Endothelial cell of umbilical vein (primary cell): Measurements from ENCODE around the gene SLC7A11. TPM values are rescaled to one million over a fixed set of nuclear protein-coding genes. Genes with fewer than 3 reads are reported as not detected.

Experiments
- BruUV-seq: library from RNA; stranded (reverse); fragments of 400-500 nt; replicated peaks from 2 replicates; lab custom pipeline; 2021; lab: Mats Ljungman, UMichigan
- CTCF ChIA-PET: fragments of 300-600, 350-600 bp; sonication (Branson Sonifier 250); formaldehyde crosslinking; loops from one replicate; lab custom pipeline; 2021; ENCODE audit warnings: antibody characterized with exemption, inconsistent platforms; lab: Charles Lee
- POLR2A ChIA-PET: fragments of 300-600, 350-600 bp; sonication (Branson Sonifier 250); formaldehyde crosslinking; loops from one replicate; lab custom pipeline; 2021; ENCODE audit warnings: antibody characterized with exemption, inconsistent platforms; lab: Charles Lee
- DNase-seq: peaks from one replicate; pipeline ENCODE4 v3.0.0-alpha.2; 2011; ENCODE audit warnings: low read depth, low spot score
- FAIRE-seq: peaks from 2 replicates; lab custom pipeline; 2011; peaks lifted over from hg19 to GRCh38; lab: Jason Lieb, UNC
- H2AFZ ChIP-seq: 2 replicates; pipeline ENCODE4 v1.6.0; 2012; ENCODE audit warnings: low read depth, low read length, control low read depth, inconsistent platforms
- H3K27ac ChIP-seq: 2 replicates; pipeline ENCODE4 v1.5.1; 2011; ENCODE audit warnings: low read depth, mild to moderate bottlenecking, control low read depth, low read length, moderate library complexity; ENCODE audit not compliant: insufficient read depth
- H3K27me3 ChIP-seq, 2 experiments: 2 replicates each; pipeline versions ENCODE4 v1.6.0 to v1.6.1; 2011; ENCODE audit warnings: low read length in 2 of 2, mixed read lengths in 1 of 2; ENCODE audit not compliant: control insufficient read depth in 2 of 2, insufficient read depth in 2 of 2
- H3K36me3 ChIP-seq, 2 experiments: 2 replicates in 1 of 2; 3 replicates in 1 of 2; pipeline ENCODE4 v1.5.1; 2011; ENCODE audit warnings: low read length in 2 of 2, mild to moderate bottlenecking in 1 of 2, moderate library complexity in 1 of 2; ENCODE audit not compliant: control insufficient read depth in 2 of 2, insufficient read depth in 2 of 2; ENCODE audit errors: extremely low read depth in 1 of 2
- H3K4me1 ChIP-seq: 3 replicates; pipeline ENCODE4 v1.5.1; 2011; ENCODE audit warnings: mild to moderate bottlenecking, low read length; ENCODE audit not compliant: control insufficient read depth, insufficient read depth; ENCODE audit errors: extremely low read depth
- H3K4me2 ChIP-seq: 2 replicates; pipeline ENCODE4 v1.6.1; 2011; ENCODE audit warnings: low read length, control low read depth, mixed read lengths; ENCODE audit not compliant: insufficient read depth
- H3K4me3 ChIP-seq, 3 experiments: fragments of 200-600 bp in 1 of 3; sonication (generic), shearing (Covaris generic) in 1 of 3; replicated peaks in 1 of 3; 2 replicates each; pipeline ENCODE4 v1.5.1; 2011 to 2016; ENCODE audit warnings: control low read depth in 3 of 3, low read length in 3 of 3, mild to moderate bottlenecking in 2 of 3, inconsistent platforms in 1 of 3, low read depth in 1 of 3, moderate library complexity in 1 of 3; ENCODE audit not compliant: insufficient read depth in 1 of 3
- H3K79me2 ChIP-seq: 2 replicates; pipeline ENCODE4 v1.6.0; 2012; ENCODE audit warnings: low read length, inconsistent platforms; ENCODE audit not compliant: control insufficient read depth, insufficient read depth
- H3K9ac ChIP-seq: replicated peaks from 2 replicates; pipeline ENCODE3; 2011; ENCODE audit warnings: low read length, control low read depth; ENCODE audit not compliant: insufficient read depth; ENCODE audit errors: extremely low read depth
- H3K9me1 ChIP-seq: replicated peaks from 3 replicates; pipeline ENCODE4 v1.6.0; 2011; ENCODE audit warnings: mild to moderate bottlenecking, low read length; ENCODE audit not compliant: control insufficient read depth, insufficient read depth; ENCODE audit errors: extremely low read depth
- H3K9me3 ChIP-seq: replicated peaks from 2 replicates; pipeline ENCODE4 v1.5.1; 2012; ENCODE audit warnings: low read length, inconsistent platforms; ENCODE audit not compliant: control insufficient read depth, insufficient read depth
- H4K20me1 ChIP-seq: replicated peaks from 2 replicates; pipeline ENCODE3; 2011; ENCODE audit warnings: mild to moderate bottlenecking, low read length; ENCODE audit not compliant: control insufficient read depth, insufficient read depth; ENCODE audit errors: extremely low read depth
- EZH2 ChIP-seq: IDR thresholded peaks from 2 replicates; pipeline ENCODE4 v1.6.1; 2012; ENCODE audit warnings: borderline replicate concordance, low read depth, mild to moderate bottlenecking, moderate library complexity, low read length, inconsistent platforms; ENCODE audit not compliant: severe bottlenecking
- FOS ChIP-seq: IDR thresholded peaks from 2 replicates; pipeline ENCODE4 v1.6.1; 2011; ENCODE audit warnings: mild to moderate bottlenecking, low read length, moderate library complexity, borderline replicate concordance; ENCODE audit not compliant: insufficient read depth
- GATA2 ChIP-seq: IDR thresholded peaks from 2 replicates; pipeline ENCODE4 v1.7.0; 2011; ENCODE audit warnings: low read depth, mild to moderate bottlenecking, moderate library complexity, mixed read lengths, low read length; ENCODE audit not compliant: insufficient read length, insufficient read depth
- JUN ChIP-seq: IDR thresholded peaks from 2 replicates; pipeline ENCODE4 v1.6.1; 2011; ENCODE audit warnings: borderline replicate concordance, low read depth; ENCODE audit not compliant: insufficient read length, insufficient read depth
- MAX ChIP-seq: IDR thresholded peaks from 2 replicates; pipeline ENCODE4 v1.6.1; 2011; ENCODE audit not compliant: insufficient read depth, insufficient read length
- MYC ChIP-seq: IDR thresholded peaks from one replicate; pipeline ENCODE4 v1.6.1; 2011; ENCODE audit warnings: mild to moderate bottlenecking, low read depth, low read length
- POLR2A ChIP-seq: IDR thresholded peaks from 2 replicates; pipeline ENCODE4 v1.6.1; 2012; ENCODE audit warnings: low read depth, mild to moderate bottlenecking, control low read depth, low read length
- POLR2AphosphoS5 ChIP-seq: IDR thresholded peaks from 2 replicates; pipeline ENCODE4 v1.6.1; 2012; ENCODE audit warnings: low read depth, mild to moderate bottlenecking, control low read depth, low read length, moderate library complexity; ENCODE audit not compliant: insufficient read depth
- dilution Hi-C: fragments of 300-500 bp; cut with MboI; formaldehyde crosslinking; loops from one replicate; pipeline ENCODE4 v1.15.0; 2019; ENCODE audit warnings: low sequenced_read_pairs; ENCODE audit not compliant: extremely low pct_ligation_motif_present
- intact Hi-C: fragments of 100-400 bp; cut with micrococcal nuclease; formaldehyde crosslinking; loops from one replicate; pipeline ENCODE4 v1.10.0; 2022
- polyA plus RNA-seq, 4 experiments: library from polyadenylated mRNA; depleted of rRNA in 3 of 4; stranded (reverse) in 3 of 4; unstranded in 1 of 4; fragments of >200 nt; gene quantifications; 2 replicates each; pipeline versions ENCODE4 v1.2.1 to v1.2.3, GENCODE V29; 2011 to 2012; ENCODE audit warnings: missing spikeins in 1 of 4
- total RNA-seq: library from RNA; stranded (reverse); gene quantifications from 2 replicates; pipeline ENCODE4 v1.2.3, GENCODE V29; 2021

The SLC7A11 gene
- total and polyA plus RNA-seq, 2 donors (not counting 3 experiments of a cell fraction or from before 2014, with no cell fraction given) = 28.4 to 82.7 TPM

- no peaks in the 10 kb centered on the region for H4K20me1 ChIP-seq
- DNase-seq = no peak
- H3K4me2 ChIP-seq = peak overlapping the region; percentile 19
- intact Hi-C loops (no loop called here), dilution Hi-C loops (no loop called here)
- H3K9me3 ChIP-seq = no peaks in the 10 kb centered on the region
- no peak overlapping the region for H3K4me3 ChIP-seq
- no peaks in the 10 kb centered on the region for H3K9me1 ChIP-seq
- H3K9ac ChIP-seq = no peak overlapping the region
- no peak for FAIRE-seq
- peaks cover 86% of the 10 kb centered on the region for H3K79me2 ChIP-seq
- H3K27me3 ChIP-seq = no peaks in the 10 kb centered on the region
- ChIA-PET POLR2A (no interaction called here), CTCF (no interaction called here)
- H3K4me1 ChIP-seq = peaks cover 57% of the 10 kb centered on the region
- no peak for TF ChIP-seq POLR2AphosphoS5
- no peak for TF ChIP-seq POLR2A
- no peak for TF ChIP-seq MAX
- no peak for TF ChIP-seq JUN
- TF ChIP-seq FOS = no peak
- no peak for TF ChIP-seq EZH2
- peaks cover 0 to 35% of the 10 kb centered on the region in 2 experiments for H3K36me3 ChIP-seq
- no peak overlapping the region for H3K27ac ChIP-seq
- no peak overlapping the region for H2AFZ ChIP-seq
- BruUV-seq = no TSS peak
These were observed 9.8 kb downstream of the SLC7A11 start for GRCh38 chr4:138232364-138232763.

GRCh38 chr4:138230048-138230447 is 12.1 kb downstream of the SLC7A11 start:
- TF ChIP-seq MYC = no peak
- TF ChIP-seq POLR2AphosphoS5 = no peak
- no peak for TF ChIP-seq GATA2
- TF ChIP-seq MAX = no peak
- no peak for TF ChIP-seq JUN
- intact Hi-C loops = no loop called here
- Histone ChIP-seq H3K9me1 (no peaks in the 10 kb centered on the region), H3K27me3 (no peaks in the 10 kb centered on the region), H3K79me2 (peaks cover 97% of the 10 kb centered on the region), H3K4me3 (no peak overlapping the region), H2AFZ (no peak overlapping the region), H3K36me3 (peaks cover 0 to 40% of the 10 kb centered on the region in 2 experiments), H3K9me3 (no peaks in the 10 kb centered on the region), H3K4me1 (peaks cover 63% of the 10 kb centered on the region), H4K20me1 (no peaks in the 10 kb centered on the region), H3K9ac (no peak overlapping the region), H3K4me2 (no peak overlapping the region), H3K27ac (no peak overlapping the region)
- dilution Hi-C loops = no loop called here
- DNase-seq (no peak), FAIRE-seq (no peak)
- ChIA-PET CTCF (interaction anchor here (0.9 to 1.9 kb wide), 4 partner anchors 9 to 325 kb away, joined by 3 to 5 read pairs (median 4); partner anchors contain the start of gene SLC7A11), POLR2A (interaction anchor here (3.2 kb wide), 1 partner anchor 11 kb away, joined by 29 read pairs; the partner anchor contains the start of gene SLC7A11)
- BruUV-seq = no TSS peak
